Upper lobe of left lung (tissue), 6 donors: ENCODE data around the gene MED13L. TPM values are rescaled to one million over a fixed set of nuclear protein-coding genes. Genes with fewer than 3 reads are reported as not detected.

Source experiments
- ATAC-seq, 2 donors: fragments of 200-7000 bp; cut with Tn5 transposase; one replicate each; pipeline ENCODE4 v1.9.1; 2022; ENCODE audit warnings: mild to moderate bottlenecking in 2 of 2, moderate library complexity in 2 of 2; ENCODE audit not compliant: low FRiP score in 2 of 2
- DNase-seq, 2 donors: peaks; one replicate each; pipeline ENCODE4 v3.0.0-alpha.2; 2019 to 2020
- H3K27ac ChIP-seq, 4 donors: fragments of 200-600 bp; sonication (generic); one replicate each; pipeline ENCODE4 v1.5.1; 2016 to 2019
- H3K27me3 ChIP-seq, 4 donors: fragments of 200-600 bp; sonication (generic); one replicate each; pipeline ENCODE4 v1.5.1; 2017 to 2019
- H3K36me3 ChIP-seq, 4 donors: fragments of 200-600 bp; sonication (generic); one replicate each; pipeline ENCODE4 v1.5.1; 2016 to 2019
- H3K4me1 ChIP-seq, 4 donors: fragments of 200-600 bp; sonication (generic); one replicate each; pipeline ENCODE4 v1.5.1; 2018 to 2019
- H3K4me3 ChIP-seq, 4 donors: fragments of 200-600 bp; sonication (generic); one replicate each; pipeline ENCODE4 v1.5.1; 2017 to 2019; ENCODE audit warnings: mild to moderate bottlenecking in 2 of 4, moderate library complexity in 1 of 4
- H3K9me3 ChIP-seq, 4 donors: fragments of 200-600 bp; sonication (generic); one replicate each; pipeline ENCODE4 v1.5.1; 2018 to 2019
- CTCF ChIP-seq, 6 experiments: fragments of 450-650 bp in 4 of 6; fragments of 200-600 bp in 2 of 6; sonication (generic) in 2 of 6; IDR thresholded peaks; one replicate each; pipeline ENCODE4 v1.5.1; 2016 to 2019; ENCODE audit warnings: antibody characterized with exemption in 6 of 6
- EP300 ChIP-seq, 4 donors: sonication (generic); formaldehyde crosslinking; IDR thresholded peaks; one replicate each; pipeline ENCODE4 v1.5.1; 2017; ENCODE audit warnings: antibody characterized with exemption in 4 of 4, control low read depth in 2 of 4
- POLR2A ChIP-seq, 4 donors: fragments of 450-650 bp; IDR thresholded peaks; one replicate each; pipeline ENCODE4 v1.5.1; 2016 to 2017; ENCODE audit warnings: antibody characterized with exemption in 4 of 4, mild to moderate bottlenecking in 2 of 4
- POLR2AphosphoS5 ChIP-seq, 2 donors: sonication (generic); formaldehyde crosslinking; IDR thresholded peaks; one replicate each; pipeline ENCODE4 v1.5.1; 2017; ENCODE audit warnings: antibody characterized with exemption in 2 of 2
- WGBS, 2 donors: methylation state at CpG; one replicate each; pipeline ENCODE4 v1.1.5; 2017 to 2018; 5-methylcytosine and 5-hydroxymethylcytosine counted together
- total RNA-seq, 6 donors: library from RNA; depleted of rRNA in 4 of 6; stranded (reverse); fragments of >200 nt in 4 of 6; gene quantifications; one replicate each; pipeline versions ENCODE4 v1.1.0 to v1.2.1, GENCODE V29; 2016 to 2021
- donor health status: DM: no; HTN: no; CAD: no; lungs with moderate emphysema.
- donor health status: DM: no; HTN: yes; CAD: no; lungs with severe emphysema.

MED13L gene
- total RNA-seq, 6 donors from 2014 or later: 96.6 to 178 (median 124) TPM

GRCh38 chr12:116121453-116121871, 156.0 kb downstream of the MED13L start:
- peak overlapping the region in 1 of 4 donors; percentile 13 for H3K27ac ChIP-seq
- H3K36me3 ChIP-seq: no peaks in the 10 kb centered on the region
- no peaks in the 10 kb centered on the region for H3K9me3 ChIP-seq
- H3K4me1 ChIP-seq: peaks cover 48 to 58% (median 55%) of the 10 kb centered on the region in 4 donors
- no peaks in the 10 kb centered on the region for H3K27me3 ChIP-seq
- 10 to 25% methylated on average over 2 of the region's 2 CpGs for WGBS, 2 donors
- H3K4me3 ChIP-seq: no peak overlapping the region
- ATAC-seq (peak in 1 of 2 donors; percentile 68), DNase-seq (no peak)
- no peak for TF ChIP-seq EP300 (IDR thresholded peaks at IDR 0.05)
- TF ChIP-seq CTCF (IDR thresholded peaks at IDR 0.05): no peak
- TF ChIP-seq POLR2AphosphoS5 (IDR thresholded peaks at IDR 0.05): no peak
- no peak for TF ChIP-seq POLR2A (IDR thresholded peaks at IDR 0.05)

GRCh38 chr12:116116650-116117424, 160.7 kb downstream of the MED13L start:
- H3K9me3 ChIP-seq: no peaks in the 10 kb centered on the region
- no peak for TF ChIP-seq CTCF (IDR thresholded peaks at IDR 0.05)
- no peak for TF ChIP-seq POLR2A (IDR thresholded peaks at IDR 0.05)
- peaks cover 30 to 34% (median 32%) of the 10 kb centered on the region in 4 donors for H3K4me1 ChIP-seq
- DNase-seq (no peak), ATAC-seq (no peak)
- 90 to 91% methylated on average over 5 of the region's 5 CpGs for WGBS, 2 donors
- H3K27me3 ChIP-seq: no peaks in the 10 kb centered on the region
- no peak overlapping the region for H3K27ac ChIP-seq
- no peaks in the 10 kb centered on the region for H3K36me3 ChIP-seq
- no peak overlapping the region for H3K4me3 ChIP-seq

GRCh38 chr12:116113398-116114130, 163.9 kb downstream of the MED13L start:
- Histone ChIP-seq H3K4me3 (no peak overlapping the region), H3K9me3 (no peaks in the 10 kb centered on the region), H3K4me1 (peaks cover 13 to 27% (median 20%) of the 10 kb centered on the region in 4 donors), H3K27ac (no peak overlapping the region), H3K27me3 (no peaks in the 10 kb centered on the region), H3K36me3 (no peaks in the 10 kb centered on the region)
- ATAC-seq (no peak), DNase-seq (no peak)
- no peak for TF ChIP-seq POLR2AphosphoS5 (IDR thresholded peaks at IDR 0.05)
- no peak for TF ChIP-seq CTCF (IDR thresholded peaks at IDR 0.05)
- no peak for TF ChIP-seq EP300 (IDR thresholded peaks at IDR 0.05)
- TF ChIP-seq POLR2A (IDR thresholded peaks at IDR 0.05): no peak
- WGBS, 2 donors: 85 to 87% methylated on average over 8 of the region's 8 CpGs

- no peak overlapping the region for H3K4me3 ChIP-seq
- H3K4me1 ChIP-seq: peaks cover 0 to 21% (median 9%) of the 10 kb centered on the region in 4 donors
- ATAC-seq (no peak), DNase-seq (no peak)
- H3K27me3 ChIP-seq: no peaks in the 10 kb centered on the region
- no peaks in the 10 kb centered on the region for H3K36me3 ChIP-seq
- no peak overlapping the region for H3K27ac ChIP-seq
- WGBS, 2 donors: 56 to 61% methylated on average over 2 of the region's 2 CpGs
- TF ChIP-seq POLR2A (IDR thresholded peaks at IDR 0.05): no peak
- TF ChIP-seq POLR2AphosphoS5 (IDR thresholded peaks at IDR 0.05): no peak
- no peak for TF ChIP-seq EP300 (IDR thresholded peaks at IDR 0.05)
- TF ChIP-seq CTCF (IDR thresholded peaks at IDR 0.05): no peak
- H3K9me3 ChIP-seq: no peaks in the 10 kb centered on the region
These were observed 170.6 kb downstream of the MED13L start for GRCh38 chr12:116106870-116107269.
